HepG2 (cell line): ENCODE measurements around the gene PHLPP2. TPM values are rescaled to one million over a fixed set of nuclear protein-coding genes. Genes with fewer than 3 reads are reported as not detected.

Experiments
- CHD4 ChIP-seq: fragments of 200-600 bp; sonication (generic); IDR thresholded peaks from 2 replicates; pipeline ENCODE4 v1.7.0; 2017; ENCODE audit warnings: mild to moderate bottlenecking, low read length, borderline replicate concordance
- DR1 ChIP-seq: sonication (generic); formaldehyde crosslinking; IDR thresholded peaks from 2 replicates; pipeline ENCODE4 v1.8.0; 2021; ENCODE audit warnings: mild to moderate bottlenecking, missing genetic modification reagents, inconsistent platforms
- GATAD1 ChIP-seq: IDR thresholded peaks from 2 replicates; pipeline ENCODE4 v1.6.1; 2016; ENCODE audit warnings: missing genetic modification reagents, missing compliant biosample characterization
- IKZF4 ChIP-seq: sonication (generic); formaldehyde crosslinking; IDR thresholded peaks from 2 replicates; pipeline ENCODE4 v1.5.1; 2020; ENCODE audit warnings: borderline replicate concordance, mild to moderate bottlenecking, low read depth, missing genetic modification reagents; ENCODE audit errors: not compliant biosample characterization
- KDM6A ChIP-seq: IDR thresholded peaks from 2 replicates; pipeline ENCODE4 v1.6.1; 2016; ENCODE audit warnings: low read depth
- POGZ ChIP-seq: sonication (generic); formaldehyde crosslinking; IDR thresholded peaks from 2 replicates; pipeline ENCODE4 v1.4.0; 2020; ENCODE audit warnings: mild to moderate bottlenecking, missing genetic modification reagents
- RAD21 ChIP-seq: fragments of 450-650 bp; formaldehyde crosslinking; IDR thresholded peaks from 2 replicates; pipeline ENCODE4 v1.5.0; 2020; ENCODE audit warnings: mild to moderate bottlenecking
- SATB2 ChIP-seq: sonication (generic); formaldehyde crosslinking; IDR thresholded peaks from 2 replicates; pipeline ENCODE4 v1.5.0; 2020; ENCODE audit warnings: missing genetic modification reagents
- STAG1 ChIP-seq: sonication (generic); formaldehyde crosslinking; IDR thresholded peaks from 2 replicates; pipeline ENCODE4 v1.4.0; 2020; ENCODE audit warnings: missing genetic modification reagents
- TARDBP ChIP-seq: sonication (generic); formaldehyde crosslinking; IDR thresholded peaks from 2 replicates; pipeline ENCODE4 v1.8.0; 2022; ENCODE audit warnings: mild to moderate bottlenecking, missing genetic modification reagents
- UBTF ChIP-seq: sonication (generic); formaldehyde crosslinking; IDR thresholded peaks from 2 replicates; pipeline ENCODE4 v1.4.0; 2020; ENCODE audit warnings: mild to moderate bottlenecking, missing genetic modification reagents
- ZFP36L1 ChIP-seq: sonication (generic); formaldehyde crosslinking; IDR thresholded peaks from 2 replicates; pipeline ENCODE4 v1.8.0; 2022; ENCODE audit warnings: mild to moderate bottlenecking, missing genetic modification reagents, moderate library complexity
- ZFP41 ChIP-seq: sonication (generic); formaldehyde crosslinking; IDR thresholded peaks from 2 replicates; pipeline ENCODE4 v1.4.0; 2020; ENCODE audit warnings: mild to moderate bottlenecking, missing genetic modification reagents, borderline replicate concordance
- ZGPAT ChIP-seq: IDR thresholded peaks from 2 replicates; pipeline ENCODE4 v1.6.1; 2016; ENCODE audit warnings: mild to moderate bottlenecking
- ZNF180 ChIP-seq: sonication (generic); formaldehyde crosslinking; IDR thresholded peaks from 2 replicates; pipeline ENCODE4 v1.4.0; 2020; ENCODE audit warnings: low read depth, missing genetic modification reagents, borderline replicate concordance
- ZNF317 ChIP-seq: sonication (generic); formaldehyde crosslinking; IDR thresholded peaks from 2 replicates; pipeline ENCODE4 v1.5.0; 2020; ENCODE audit warnings: mild to moderate bottlenecking, missing genetic modification reagents
- ZNF33A ChIP-seq: sonication (generic); formaldehyde crosslinking; IDR thresholded peaks from 2 replicates; pipeline ENCODE4 v1.5.1; 2020; ENCODE audit warnings: missing genetic modification reagents, mild to moderate bottlenecking, moderate library complexity, borderline replicate concordance
- ZNF496 ChIP-seq: sonication (generic); formaldehyde crosslinking; IDR thresholded peaks from 2 replicates; pipeline ENCODE4 v1.8.1; 2023; ENCODE audit warnings: mild to moderate bottlenecking, moderate library complexity, missing genetic modification reagents; ENCODE audit not compliant: insufficient replicate concordance
- ZNF564 ChIP-seq: sonication (generic); formaldehyde crosslinking; IDR thresholded peaks from 2 replicates; pipeline ENCODE4 v1.8.1; 2023; ENCODE audit warnings: mild to moderate bottlenecking, missing genetic modification reagents
- ZNF616 ChIP-seq: sonication (generic); formaldehyde crosslinking; IDR thresholded peaks from 2 replicates; pipeline ENCODE4 v1.5.0; 2020; ENCODE audit warnings: low read depth, mild to moderate bottlenecking, missing genetic modification reagents
- ZNF784 ChIP-seq: sonication (generic); formaldehyde crosslinking; IDR thresholded peaks from 2 replicates; pipeline ENCODE4 v1.5.1; 2020; ENCODE audit warnings: missing genetic modification reagents, mild to moderate bottlenecking, borderline replicate concordance
- polyA plus RNA-seq, 8 experiments: library from polyadenylated mRNA; depleted of rRNA in 3 of 8; stranded (reverse) in 7 of 8; unstranded in 1 of 8; fragments of >200 nt; fragmentation: Illumina TruSeq in 4 of 8; extraction: Trizol in 4 of 8; gene quantifications; 2 replicates each; pipeline versions ENCODE4 v1.2.1 to v1.2.3, GENCODE V29; 2011 to 2016; ENCODE audit warnings: low read depth in 4 of 8, missing spikeins in 1 of 8, mixed read lengths in 1 of 8; ENCODE audit not compliant: insufficient read depth in 1 of 8
- total RNA-seq, 5 experiments: library from RNA; depleted of rRNA; stranded (reverse); fragments of >200 nt; fragmentation: Illumina TruSeq; extraction: Trizol; gene quantifications; 2 replicates each; pipeline ENCODE4 v1.2.3, GENCODE V29; 2016; ENCODE audit warnings: low read depth in 1 of 5
- TF ChIP-seq, protein P1 (sequence below): sonication (generic); formaldehyde crosslinking; IDR thresholded peaks from 2 replicates; pipeline ENCODE4 v1.4.0; 2020; ENCODE audit warnings: missing genetic modification reagents
- TF ChIP-seq, protein P2 (sequence below): IDR thresholded peaks from 2 replicates; pipeline ENCODE4 v1.6.1; 2016; ENCODE audit warnings: low read depth
- TF ChIP-seq, protein P3 (sequence below): sonication (generic); formaldehyde crosslinking; IDR thresholded peaks from 2 replicates; pipeline ENCODE4 v1.4.0; 2020; ENCODE audit warnings: mild to moderate bottlenecking, missing genetic modification reagents

The PHLPP2 gene
- total and polyA plus RNA-seq, 2 of the 13 experiments (the other 11 are each of a cell fraction or from before 2014, with no cell fraction given), result 8.9 TPM

DNA sequence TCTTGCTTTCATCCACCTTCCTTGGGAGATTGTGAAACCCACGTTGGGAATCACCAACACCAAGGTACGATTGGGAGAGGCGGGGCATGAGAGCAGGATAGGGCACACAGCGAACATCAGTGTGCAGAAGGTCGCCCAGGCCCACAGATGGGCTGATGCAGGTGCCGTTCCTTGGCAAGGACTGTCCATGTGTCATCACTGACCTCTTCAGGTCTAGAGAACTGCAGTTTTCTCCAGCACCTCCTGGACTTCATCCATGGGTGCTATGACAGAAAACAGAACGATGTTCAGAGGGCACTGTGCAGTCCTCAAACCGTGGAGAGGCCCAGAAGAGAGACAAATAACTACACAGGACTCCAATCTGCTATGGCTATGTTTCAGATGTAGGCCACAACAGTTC lies 123.7 kb downstream of the PHLPP2 start (continued):
- TF ChIP-seq, protein P1, sequence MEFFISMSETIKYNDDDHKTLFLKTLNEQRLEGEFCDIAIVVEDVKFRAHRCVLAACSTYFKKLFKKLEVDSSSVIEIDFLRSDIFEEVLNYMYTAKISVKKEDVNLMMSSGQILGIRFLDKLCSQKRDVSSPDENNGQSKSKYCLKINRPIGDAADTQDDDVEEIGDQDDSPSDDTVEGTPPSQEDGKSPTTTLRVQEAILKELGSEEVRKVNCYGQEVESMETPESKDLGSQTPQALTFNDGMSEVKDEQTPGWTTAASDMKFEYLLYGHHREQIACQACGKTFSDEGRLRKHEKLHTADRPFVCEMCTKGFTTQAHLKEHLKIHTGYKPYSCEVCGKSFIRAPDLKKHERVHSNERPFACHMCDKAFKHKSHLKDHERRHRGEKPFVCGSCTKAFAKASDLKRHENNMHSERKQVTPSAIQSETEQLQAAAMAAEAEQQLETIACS (CRISPR knock-in tag), result no peak
- TF ChIP-seq ZNF317 (CRISPR knock-in tag) (peak; percentile 92), ZNF564 (CRISPR knock-in tag) (no peak), ZNF496 (no peak), GATAD1 (peak; percentile 62; the same call in 1 of the 2 replicates), STAG1 (CRISPR knock-in tag) (peak; percentile 80), ZGPAT (CRISPR knock-in tag) (peak; percentile 20; the same call in 1 of the 2 replicates), CHD4 (no peak), ZFP36L1 (CRISPR knock-in tag) (no peak), DR1 (no peak), ZNF180 (no peak), ZNF616 (CRISPR knock-in tag) (no peak), ZFP41 (no peak), IKZF4 (CRISPR knock-in tag) (no peak), POGZ (CRISPR knock-in tag) (peak; percentile 58; the same call in 1 of the 2 replicates), RAD21 (CRISPR knock-in tag) (peak; percentile 36; the same call in 1 of the 2 replicates), SATB2 (CRISPR knock-in tag) (no peak), UBTF (CRISPR knock-in tag) (no peak), TARDBP (CRISPR knock-in tag) (0 out of 2 replicates have a peak, but pooled peaks have one; percentile 40), ZNF33A (CRISPR knock-in tag) (no peak), KDM6A (no peak), ZNF784 (CRISPR knock-in tag) (no peak)
- TF ChIP-seq, protein P2, sequence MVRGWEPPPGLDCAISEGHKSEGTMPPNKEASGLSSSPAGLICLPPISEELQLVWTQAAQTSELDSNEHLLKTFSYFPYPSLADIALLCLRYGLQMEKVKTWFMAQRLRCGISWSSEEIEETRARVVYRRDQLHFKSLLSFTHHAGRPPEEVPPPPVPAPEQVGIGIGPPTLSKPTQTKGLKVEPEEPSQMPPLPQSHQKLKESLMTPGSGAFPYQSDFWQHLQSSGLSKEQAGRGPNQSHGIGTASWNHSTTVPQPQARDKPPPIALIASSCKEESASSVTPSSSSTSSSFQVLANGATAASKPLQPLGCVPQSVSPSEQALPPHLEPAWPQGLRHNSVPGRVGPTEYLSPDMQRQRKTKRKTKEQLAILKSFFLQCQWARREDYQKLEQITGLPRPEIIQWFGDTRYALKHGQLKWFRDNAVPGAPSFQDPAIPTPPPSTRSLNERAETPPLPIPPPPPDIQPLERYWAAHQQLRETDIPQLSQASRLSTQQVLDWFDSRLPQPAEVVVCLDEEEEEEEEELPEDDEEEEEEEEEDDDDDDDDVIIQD (CRISPR knock-in tag), result no peak; the same call in 1 of the 2 replicates
- TF ChIP-seq, protein P3, sequence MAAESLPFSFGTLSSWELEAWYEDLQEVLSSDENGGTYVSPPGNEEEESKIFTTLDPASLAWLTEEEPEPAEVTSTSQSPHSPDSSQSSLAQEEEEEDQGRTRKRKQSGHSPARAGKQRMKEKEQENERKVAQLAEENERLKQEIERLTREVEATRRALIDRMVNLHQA (CRISPR knock-in tag), result no peak
